Neutrophil (primary cell): Measurements from ENCODE around the gene ZBED1.

Source experiments
- H3K27ac ChIP-seq: fragments of 200-600 bp; sonication (generic); 2 replicates; pipeline ENCODE4 v1.5.1; 2016; ENCODE audit warnings: mild to moderate bottlenecking, moderate library complexity
- H3K27me3 ChIP-seq: fragments of 200-600 bp; sonication (generic); 2 replicates; pipeline ENCODE4 v1.6.0; 2016; ENCODE audit warnings: mild to moderate bottlenecking
- H3K36me3 ChIP-seq: fragments of 200-600 bp; sonication (generic); 2 replicates; pipeline ENCODE4 v1.5.1; 2017
- H3K4me1 ChIP-seq, 2 experiments: fragments of 200-600 bp in 1 of 2; sonication (generic) in 1 of 2; 1 replicate in 1 of 2; 2 replicates in 1 of 2; pipeline versions ENCODE4 v1.5.1 to v1.6.1; 2013 to 2016; ENCODE audit warnings: low read depth in 1 of 2, low read length in 1 of 2, mild to moderate bottlenecking in 1 of 2, moderate library complexity in 1 of 2; ENCODE audit not compliant: control insufficient read depth in 1 of 2, insufficient read depth in 1 of 2
- H3K4me3 ChIP-seq, 2 experiments: fragments of 200-600 bp in 1 of 2; sonication (generic) in 1 of 2; 1 replicate in 1 of 2; 2 replicates in 1 of 2; pipeline ENCODE4 v1.5.1; 2013 to 2016; ENCODE audit warnings: low read depth in 1 of 2, low read length in 1 of 2, mild to moderate bottlenecking in 1 of 2, moderate library complexity in 1 of 2
- H3K9me3 ChIP-seq: fragments of 200-600 bp; sonication (generic); 2 replicates; pipeline ENCODE4 v1.5.1; 2016
- CTCF ChIP-seq: fragments of 200-600 bp; sonication (generic); IDR thresholded peaks from 2 replicates; pipeline ENCODE4 v1.5.1; 2016; ENCODE audit warnings: antibody characterized with exemption

ZBED1 gene

GRCh38 chrX:2516623-2517022 is 15.8 kb upstream of the ZBED1 start:
- no peak for TF ChIP-seq CTCF
- Histone ChIP-seq H3K27ac (no peak overlapping the region), H3K27me3 (peaks cover 7% of the 10 kb centered on the region), H3K9me3 (no peaks in the 10 kb centered on the region), H3K4me1 (no peaks in the 10 kb centered on the region), H3K4me3 (no peak overlapping the region), H3K36me3 (no peaks in the 10 kb centered on the region)

GRCh38 chrX:2514131-2514530 is 13.4 kb upstream of the ZBED1 start:
- peaks cover 7% of the 10 kb centered on the region for H3K27me3 ChIP-seq
- H3K9me3 ChIP-seq, result no peaks in the 10 kb centered on the region
- H3K27ac ChIP-seq, result no peak overlapping the region
- no peaks in the 10 kb centered on the region for H3K36me3 ChIP-seq
- H3K4me1 ChIP-seq, result no peaks in the 10 kb centered on the region
- no peak overlapping the region for H3K4me3 ChIP-seq
- TF ChIP-seq CTCF, result no peak

GRCh38 chrX:2513121-2513664 is 12.4 kb upstream of the ZBED1 start:
- Histone ChIP-seq H3K27me3 (peaks cover 7% of the 10 kb centered on the region), H3K4me1 (no peaks in the 10 kb centered on the region), H3K27ac (no peak overlapping the region), H3K4me3 (no peak overlapping the region), H3K36me3 (no peaks in the 10 kb centered on the region), H3K9me3 (no peaks in the 10 kb centered on the region)
- no peak for TF ChIP-seq CTCF

- Histone ChIP-seq H3K36me3 (no peaks in the 10 kb centered on the region), H3K9me3 (no peaks in the 10 kb centered on the region), H3K4me1 (no peaks in the 10 kb centered on the region), H3K27me3 (peaks cover 7% of the 10 kb centered on the region), H3K4me3 (no peak overlapping the region), H3K27ac (no peak overlapping the region)
- TF ChIP-seq CTCF, result no peak
Observed at GRCh38 chrX:2512501-2512900, 11.7 kb upstream of the ZBED1 start.

GRCh38 chrX:2511326-2511725 is 10.6 kb upstream of the ZBED1 start:
- Histone ChIP-seq H3K36me3 (no peaks in the 10 kb centered on the region), H3K4me3 (no peak overlapping the region), H3K9me3 (no peaks in the 10 kb centered on the region), H3K27me3 (peaks cover 7% of the 10 kb centered on the region), H3K27ac (no peak overlapping the region), H3K4me1 (no peaks in the 10 kb centered on the region)
- no peak for TF ChIP-seq CTCF
